Hepatocyte (in vitro differentiated cells): ENCODE measurements around the gene CPED1.

Experiments used
- EZH2 ChIP-seq: fragments of 200-600 bp; sonication (generic); IDR thresholded peaks from 2 replicates; pipeline ENCODE4 v1.6.1; 2016; ENCODE audit warnings: antibody characterized with exemption, mild to moderate bottlenecking, borderline replicate concordance
- EZH2phosphoT487 ChIP-seq: fragments of 200-600 bp; sonication (generic); IDR thresholded peaks from one replicate; pipeline ENCODE4 v1.6.1; 2018; ENCODE audit warnings: antibody characterized with exemption, mild to moderate bottlenecking, low read depth, moderate library complexity; ENCODE audit not compliant: unreplicated experiment, severe bottlenecking
- TF ChIP-seq, protein P1 (sequence below): fragments of 200-600 bp; sonication (generic); IDR thresholded peaks from 2 replicates; pipeline ENCODE4 v1.5.1; 2016; ENCODE audit warnings: antibody characterized with exemption, mild to moderate bottlenecking; ENCODE audit not compliant: poor library complexity

DNA sequence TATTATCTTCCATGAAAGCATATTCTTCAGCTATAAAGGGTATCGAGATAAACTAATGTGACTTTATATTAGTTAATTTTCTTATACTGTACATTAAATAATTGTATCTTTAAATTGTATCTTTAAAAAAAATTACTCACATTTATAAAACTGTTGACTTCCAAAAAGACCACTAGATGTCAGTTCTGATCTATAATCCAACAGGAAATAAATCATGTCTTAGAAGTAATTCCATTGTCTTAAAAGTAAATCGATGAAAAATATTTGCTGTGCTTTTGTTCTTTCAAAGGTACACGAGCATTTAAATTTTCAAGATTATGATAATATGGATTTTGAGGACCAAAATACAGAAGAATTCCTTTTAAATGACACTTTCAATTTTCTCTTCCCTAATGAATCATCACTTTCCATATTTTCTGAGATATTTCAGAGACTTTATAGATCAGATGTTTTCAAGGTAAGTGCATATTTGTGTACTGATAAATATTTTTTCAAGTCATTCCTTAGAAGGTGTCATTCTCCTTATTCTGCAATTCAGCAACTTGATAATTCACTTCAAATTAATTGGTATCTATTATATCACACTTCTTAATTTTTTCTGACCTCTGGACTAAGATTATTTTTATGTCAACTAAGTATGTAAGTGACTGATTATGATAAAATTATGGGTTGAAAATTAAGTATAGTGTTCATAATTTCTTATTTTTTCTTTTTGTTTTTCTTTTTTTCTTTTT, 138.5 kb downstream of the CPED1 start:
- TF ChIP-seq, protein P1, sequence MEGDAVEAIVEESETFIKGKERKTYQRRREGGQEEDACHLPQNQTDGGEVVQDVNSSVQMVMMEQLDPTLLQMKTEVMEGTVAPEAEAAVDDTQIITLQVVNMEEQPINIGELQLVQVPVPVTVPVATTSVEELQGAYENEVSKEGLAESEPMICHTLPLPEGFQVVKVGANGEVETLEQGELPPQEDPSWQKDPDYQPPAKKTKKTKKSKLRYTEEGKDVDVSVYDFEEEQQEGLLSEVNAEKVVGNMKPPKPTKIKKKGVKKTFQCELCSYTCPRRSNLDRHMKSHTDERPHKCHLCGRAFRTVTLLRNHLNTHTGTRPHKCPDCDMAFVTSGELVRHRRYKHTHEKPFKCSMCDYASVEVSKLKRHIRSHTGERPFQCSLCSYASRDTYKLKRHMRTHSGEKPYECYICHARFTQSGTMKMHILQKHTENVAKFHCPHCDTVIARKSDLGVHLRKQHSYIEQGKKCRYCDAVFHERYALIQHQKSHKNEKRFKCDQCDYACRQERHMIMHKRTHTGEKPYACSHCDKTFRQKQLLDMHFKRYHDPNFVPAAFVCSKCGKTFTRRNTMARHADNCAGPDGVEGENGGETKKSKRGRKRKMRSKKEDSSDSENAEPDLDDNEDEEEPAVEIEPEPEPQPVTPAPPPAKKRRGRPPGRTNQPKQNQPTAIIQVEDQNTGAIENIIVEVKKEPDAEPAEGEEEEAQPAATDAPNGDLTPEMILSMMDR: peak; percentile 49
- TF ChIP-seq EZH2 (no peak), EZH2phosphoT487 (no peak)
